HG03097 (cell line): ENCODE measurements around the gene TENM4.

Experiments
- ATAC-seq: cut with Tn5 transposase; IDR thresholded peaks from one replicate; pipeline ENCODE4 v1.9.1; 2021; ENCODE audit not compliant: unreplicated experiment, low FRiP score

TENM4 gene

DNA sequence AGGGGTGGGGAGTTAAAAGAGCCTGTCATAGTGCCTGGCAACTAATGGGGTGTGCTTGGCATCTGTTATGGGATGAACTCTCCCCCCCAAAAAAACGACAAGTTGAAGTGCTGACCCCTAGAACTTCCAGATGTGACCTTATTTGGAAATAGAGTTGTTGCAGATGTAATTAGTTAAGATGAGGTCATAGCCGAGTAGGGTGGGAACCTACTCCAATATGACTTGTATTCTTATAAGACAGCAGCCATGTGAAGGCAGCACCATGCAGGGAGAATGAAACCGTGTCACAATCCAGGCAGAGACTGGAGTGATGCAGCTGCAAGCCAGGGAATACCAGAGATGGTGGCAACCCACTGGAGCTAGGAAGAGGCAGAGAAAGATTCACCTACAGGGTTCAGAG, 394.5 kb downstream of the TENM4 start:
- ATAC-seq, result no peak

DNA sequence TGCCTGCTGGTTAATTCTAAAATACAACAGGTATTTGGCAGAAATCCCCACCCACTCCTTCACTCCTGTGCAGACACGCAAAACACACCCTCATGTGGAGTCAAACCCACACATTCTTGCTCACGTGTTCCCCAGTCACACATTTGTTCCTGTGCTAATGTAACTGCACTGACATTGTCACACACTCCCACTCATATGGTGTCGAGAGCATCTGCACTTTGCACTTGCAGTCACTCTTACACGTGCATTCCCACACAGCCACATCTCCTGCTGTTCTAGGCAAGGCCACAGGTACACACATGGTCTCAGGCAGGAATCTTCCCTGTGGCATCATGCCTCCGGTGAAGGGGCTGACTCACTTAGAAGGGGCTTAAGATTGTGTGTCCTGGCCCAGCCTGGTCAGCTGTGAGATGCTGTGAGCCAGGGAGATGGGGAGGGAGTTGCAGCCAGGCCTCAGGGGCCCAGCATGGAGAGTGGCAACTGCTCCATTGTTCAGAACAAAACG, 395.0 kb downstream of the TENM4 start:
- ATAC-seq, result no peak

DNA sequence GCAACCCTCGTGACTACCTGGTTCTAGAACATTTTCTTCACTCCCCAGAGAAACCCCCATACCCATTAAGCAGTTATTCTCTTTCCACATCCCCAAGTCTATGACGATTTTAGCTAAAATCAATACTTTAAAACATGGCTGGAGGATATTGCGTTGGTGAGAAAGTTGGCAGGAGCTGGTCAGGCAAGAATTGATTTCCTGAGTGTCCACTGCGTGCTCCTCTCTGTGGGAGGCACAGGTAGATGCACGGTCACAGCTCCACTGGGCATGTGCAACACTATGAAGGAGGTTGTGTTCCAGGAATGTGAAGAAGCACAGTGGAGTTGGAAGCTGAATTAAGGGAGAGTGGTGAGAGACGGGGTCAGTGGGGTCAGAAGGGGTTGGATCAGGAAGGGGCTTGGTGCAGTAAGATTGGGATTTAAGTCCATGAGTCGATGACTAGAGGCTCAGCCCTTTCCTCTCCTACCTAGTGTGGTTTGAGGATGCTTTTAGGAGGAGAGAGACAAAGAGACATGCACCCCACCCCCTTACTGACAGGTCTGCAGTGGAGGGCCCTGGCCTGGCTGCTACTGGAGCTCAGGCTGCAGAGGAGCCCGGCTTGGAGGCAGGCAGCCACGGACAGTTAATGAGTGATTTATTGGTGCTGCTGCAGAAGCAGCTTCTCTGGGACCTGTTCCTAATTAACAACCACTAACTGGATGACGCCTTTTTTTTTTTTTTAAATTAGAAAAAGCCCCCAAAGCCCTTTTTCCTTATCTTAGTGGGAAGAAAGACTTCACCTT, 395.6 kb downstream of the TENM4 start:
- ATAC-seq, result no peak

DNA sequence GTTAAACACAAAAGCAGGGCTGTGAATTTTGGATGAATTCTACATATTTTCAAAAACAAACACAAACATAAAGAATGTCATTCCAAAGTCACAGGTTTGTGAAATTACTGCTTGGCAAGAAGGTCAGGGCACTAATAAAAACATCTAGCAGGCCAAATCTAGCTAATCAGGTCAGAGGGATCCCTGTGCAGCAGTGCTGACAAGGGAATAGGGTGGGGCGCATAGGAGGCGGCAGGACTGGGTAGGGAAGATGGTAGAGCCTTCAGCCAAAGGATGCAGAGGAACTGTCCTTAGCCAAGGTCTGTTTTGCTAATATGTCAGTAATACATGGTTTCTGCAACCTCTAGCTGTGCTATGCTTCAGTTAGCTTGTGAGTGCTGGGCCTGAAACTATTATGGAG, 396.6 kb downstream of the TENM4 start:
- no peak for ATAC-seq

DNA sequence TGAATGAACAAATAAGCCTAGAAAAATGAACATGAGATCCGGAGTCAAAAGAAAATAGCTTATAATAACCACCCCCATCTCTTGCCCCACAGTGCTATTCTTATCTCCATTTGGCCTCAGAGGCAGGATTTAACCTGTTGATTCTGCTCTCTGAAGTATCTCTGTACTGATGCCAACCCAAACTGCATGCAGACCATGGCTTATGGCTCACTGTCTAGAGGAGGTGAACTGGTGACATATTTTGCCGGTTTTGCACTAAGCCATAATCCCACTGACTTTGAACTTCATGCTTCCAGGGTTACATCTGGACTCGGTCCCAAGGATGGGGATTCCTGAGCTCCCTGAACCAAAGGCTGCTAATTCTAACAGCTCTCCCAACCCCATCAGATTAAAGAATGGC, 397.1 kb downstream of the TENM4 start:
- ATAC-seq, result no peak

DNA sequence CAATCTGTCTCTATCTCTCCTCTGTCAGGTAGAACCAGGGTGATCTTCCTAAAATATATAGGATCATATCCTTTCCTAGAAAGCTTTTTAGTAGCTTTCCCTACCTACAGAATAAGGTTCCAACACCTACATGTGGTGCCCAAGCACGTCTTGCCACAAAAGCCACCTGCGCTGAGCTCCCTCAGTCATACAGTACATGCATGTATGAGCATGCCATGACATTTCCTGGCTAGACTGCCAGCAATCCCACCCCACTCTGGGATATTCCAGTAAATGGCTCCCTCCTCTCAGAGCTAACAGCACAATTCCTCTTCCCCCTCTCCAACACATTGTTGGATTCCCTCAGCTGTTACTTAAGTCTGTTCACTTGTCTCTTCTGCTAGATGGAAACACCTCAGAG, 398.0 kb downstream of the TENM4 start:
- no peak for ATAC-seq

DNA sequence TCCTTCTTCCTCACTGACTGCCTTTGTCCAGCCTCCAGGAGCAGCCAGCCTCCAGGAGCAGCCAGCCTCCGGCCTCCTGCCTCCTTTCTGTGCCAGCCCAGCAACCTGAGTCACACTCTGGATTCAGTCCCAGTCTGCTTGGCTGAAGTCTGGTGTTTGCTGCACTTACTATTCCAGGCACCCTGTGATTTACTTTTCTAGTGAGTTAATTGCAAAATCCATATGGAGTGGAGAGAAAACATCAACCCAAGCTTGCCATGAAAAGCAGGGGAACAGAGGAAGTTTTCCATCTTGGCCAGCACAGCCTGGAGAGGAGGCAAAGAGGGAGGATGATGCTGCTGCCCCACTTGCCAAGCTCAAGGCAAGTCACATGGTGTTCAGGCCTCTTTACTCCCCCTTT, 400.5 kb downstream of the TENM4 start:
- ATAC-seq, result no peak

DNA sequence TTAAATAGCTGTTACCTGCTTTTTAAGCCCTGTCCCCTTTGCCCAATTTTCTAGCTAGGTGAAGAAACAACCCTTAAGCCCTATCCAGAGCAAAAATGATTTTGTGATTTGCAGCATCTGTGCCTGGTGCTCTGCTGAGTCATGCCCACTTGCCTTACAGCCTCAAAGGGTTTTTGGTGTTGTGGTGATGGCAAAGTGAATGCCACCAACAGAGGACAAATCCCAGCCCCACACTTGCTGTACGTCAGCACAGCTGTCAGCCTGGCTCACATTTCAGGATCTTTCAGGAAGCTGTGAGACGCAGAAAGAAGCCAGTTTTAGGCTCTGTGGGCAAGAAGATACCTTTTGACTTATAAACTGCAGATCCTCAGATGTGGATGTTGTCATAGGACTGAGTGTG, 401.7 kb downstream of the TENM4 start:
- ATAC-seq, result no peak

DNA sequence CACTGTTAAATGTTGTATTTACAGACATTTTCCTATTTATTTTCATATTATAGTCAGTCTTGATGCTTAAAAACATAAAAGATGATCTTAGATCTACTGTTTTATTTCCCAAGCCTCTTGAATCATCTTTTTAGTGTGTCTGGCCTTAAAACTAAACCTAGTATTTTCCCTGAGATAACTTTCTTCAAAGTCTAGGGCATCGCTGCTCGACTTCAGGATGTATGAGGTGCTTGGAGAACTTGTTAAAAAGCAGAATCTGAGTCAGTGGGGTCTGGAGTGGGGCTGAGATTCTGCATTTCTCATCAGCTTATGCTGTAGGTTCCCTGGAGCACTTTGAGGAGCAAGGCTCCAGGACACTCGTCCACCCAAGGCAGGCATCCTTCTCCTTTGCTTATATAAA, 404.9 kb downstream of the TENM4 start:
- no peak for ATAC-seq

DNA sequence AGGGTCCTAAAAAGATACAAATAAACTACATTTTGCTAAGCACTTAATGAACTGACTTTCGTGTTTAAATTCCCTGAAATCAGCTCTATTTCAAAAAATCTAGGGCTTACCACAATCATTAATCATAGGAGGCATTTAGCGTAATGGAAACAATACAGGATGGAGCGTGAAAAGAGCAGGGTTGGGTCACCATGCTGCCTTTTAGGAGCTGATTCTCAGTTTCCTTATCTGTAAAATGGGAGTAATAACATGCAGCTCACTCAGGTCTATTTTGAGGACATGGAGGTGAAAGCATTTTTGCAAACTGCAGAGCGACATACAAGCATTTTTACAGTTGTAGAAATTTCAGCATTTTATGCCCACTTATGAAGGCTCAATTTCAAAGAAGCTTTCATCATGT, 407.0 kb downstream of the TENM4 start:
- no peak for ATAC-seq

DNA sequence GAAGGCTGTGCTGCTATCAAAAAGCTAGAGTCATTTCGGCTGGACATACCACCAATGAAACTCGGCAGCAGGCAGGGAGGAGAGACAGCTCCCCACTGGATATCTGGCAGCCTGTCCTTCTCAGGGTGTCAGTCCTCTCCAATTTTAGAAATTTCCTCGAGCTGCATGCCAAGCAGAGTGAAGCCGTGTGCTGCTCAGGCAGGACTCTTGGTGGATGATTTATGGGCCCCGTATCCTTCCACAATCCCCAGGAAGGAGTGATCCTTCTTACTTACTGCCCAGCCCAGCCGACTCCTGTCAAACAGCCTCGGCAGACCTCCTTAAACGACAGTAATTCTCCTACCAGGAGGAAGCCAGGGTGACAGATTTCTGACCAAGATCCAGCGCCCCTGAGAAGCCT, 410.4 kb downstream of the TENM4 start:
- ATAC-seq, result no peak

DNA sequence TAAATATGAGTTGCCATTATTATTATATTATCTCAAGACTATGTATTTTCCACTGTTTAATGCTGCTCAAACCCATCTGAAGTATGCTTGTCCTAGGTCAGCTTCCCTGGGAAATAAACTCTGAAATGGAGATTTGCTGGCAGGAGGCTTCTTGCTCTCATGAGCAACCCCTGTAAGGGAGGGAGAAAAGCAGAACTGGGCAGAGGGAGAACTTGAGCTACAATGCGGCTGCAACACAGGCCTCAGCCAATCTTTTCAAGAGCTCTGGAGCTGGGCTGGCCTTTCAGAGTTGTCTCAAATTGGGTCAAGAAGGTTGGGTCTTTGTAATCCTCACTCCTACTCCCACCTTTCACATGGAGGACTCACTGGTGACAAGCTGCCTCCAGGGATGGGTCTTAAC, 412.6 kb downstream of the TENM4 start:
- no peak for ATAC-seq

DNA sequence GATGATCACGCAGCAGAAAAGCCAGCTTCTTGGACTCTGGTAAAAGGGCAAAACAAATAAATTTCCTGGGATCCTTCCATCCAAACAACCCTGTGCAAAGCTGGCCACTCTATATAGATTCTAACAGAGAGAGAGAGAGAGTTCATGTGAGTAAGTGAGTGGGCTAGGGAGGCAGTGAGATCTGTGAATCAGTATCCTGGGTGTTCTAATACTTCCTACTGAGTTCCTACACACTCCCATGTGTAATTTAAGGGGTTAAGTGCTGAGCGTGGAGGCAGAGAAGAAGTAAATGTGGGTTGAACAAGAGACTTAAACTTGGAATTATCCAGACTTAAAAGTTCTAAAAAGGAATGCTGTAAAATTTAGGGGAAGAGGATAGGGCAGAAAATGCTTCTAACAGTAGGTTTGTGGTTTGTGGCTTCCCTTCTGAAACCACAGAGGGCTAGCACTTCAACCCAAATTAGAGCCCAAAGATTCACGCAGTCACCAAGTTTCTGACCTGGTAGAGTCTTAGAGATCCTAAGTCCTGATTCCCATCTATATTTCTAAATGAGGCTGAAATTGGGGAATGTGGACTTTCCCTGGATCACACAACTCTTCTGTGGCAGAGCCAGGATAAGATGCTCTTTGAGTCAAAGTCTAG, 413.9 kb downstream of the TENM4 start:
- no peak for ATAC-seq

DNA sequence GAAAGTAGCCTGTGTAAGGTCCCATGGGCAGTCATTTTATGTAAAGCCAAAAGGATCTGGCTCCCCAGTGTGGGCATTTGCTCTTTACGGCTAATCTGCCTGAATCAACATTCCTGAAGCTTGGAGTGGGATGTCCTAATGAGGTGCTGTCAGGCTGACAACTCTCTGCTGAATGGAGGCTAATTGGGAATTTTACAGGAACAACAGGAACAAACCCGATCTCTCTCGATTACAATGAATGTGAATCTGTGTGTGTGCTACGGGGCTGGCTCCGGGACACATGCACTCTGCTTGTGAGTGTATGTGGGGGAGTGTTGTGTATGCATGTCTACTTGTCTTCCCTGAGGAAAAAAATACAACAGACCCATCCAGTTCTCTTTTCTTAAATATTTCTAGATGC, 415.2 kb downstream of the TENM4 start:
- ATAC-seq, result no peak

DNA sequence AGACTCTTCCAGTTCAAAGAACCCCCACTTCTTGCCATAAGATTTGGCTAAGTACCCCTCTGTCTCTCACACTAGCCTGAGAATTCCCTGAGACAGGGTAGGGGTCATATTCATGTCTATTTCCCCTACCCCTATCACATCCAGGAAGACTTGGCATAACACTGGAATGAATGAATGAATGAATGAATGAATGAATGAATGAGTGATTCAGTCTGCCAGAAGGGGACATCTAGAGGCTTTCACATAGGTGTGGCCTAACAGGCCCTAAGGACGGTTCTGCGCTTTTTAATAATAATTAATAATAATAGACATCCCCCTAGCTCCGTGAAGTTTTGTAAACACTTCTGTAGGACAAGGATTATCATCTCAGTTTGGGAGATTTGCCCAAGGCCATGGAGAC, 415.7 kb downstream of the TENM4 start:
- ATAC-seq, result no peak

DNA sequence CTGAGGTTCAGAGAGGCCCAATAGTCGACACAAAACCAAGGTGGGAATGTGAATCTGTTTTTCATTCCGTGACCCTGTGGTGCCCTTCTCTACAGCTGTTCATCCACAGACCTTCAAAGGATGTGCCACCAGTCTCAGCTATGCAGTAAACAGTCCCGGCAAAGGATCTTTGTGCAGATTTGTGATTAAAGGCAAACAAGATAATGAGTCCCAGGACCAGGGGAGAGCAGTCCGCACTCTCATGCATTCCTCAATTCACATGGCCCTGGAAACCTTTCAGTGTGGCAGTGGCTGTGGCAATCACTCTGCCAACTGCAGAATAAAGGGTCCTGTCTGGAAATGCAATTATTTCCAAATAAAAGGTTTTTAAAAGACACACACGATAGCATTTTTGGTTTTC, 418.6 kb downstream of the TENM4 start:
- no peak for ATAC-seq

DNA sequence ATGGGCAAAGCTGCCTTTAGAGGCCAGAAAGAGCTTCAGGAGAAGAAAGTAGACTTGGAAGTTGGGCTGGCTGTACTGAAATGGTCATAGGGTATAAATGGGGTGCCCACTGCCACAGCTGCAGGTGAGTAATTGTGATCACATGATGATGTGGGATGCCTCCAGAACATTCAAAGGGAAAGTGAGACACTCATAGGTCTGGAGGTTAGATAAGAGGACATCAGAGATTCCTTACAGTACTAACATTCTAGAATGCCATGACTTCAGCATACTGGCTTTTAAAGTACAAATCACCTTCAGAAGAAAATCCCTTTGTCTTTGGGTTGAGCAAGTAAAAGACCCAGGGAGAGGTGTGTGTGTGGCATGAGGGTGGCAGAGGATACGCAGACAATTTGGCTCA, 419.2 kb downstream of the TENM4 start:
- no peak for ATAC-seq

DNA sequence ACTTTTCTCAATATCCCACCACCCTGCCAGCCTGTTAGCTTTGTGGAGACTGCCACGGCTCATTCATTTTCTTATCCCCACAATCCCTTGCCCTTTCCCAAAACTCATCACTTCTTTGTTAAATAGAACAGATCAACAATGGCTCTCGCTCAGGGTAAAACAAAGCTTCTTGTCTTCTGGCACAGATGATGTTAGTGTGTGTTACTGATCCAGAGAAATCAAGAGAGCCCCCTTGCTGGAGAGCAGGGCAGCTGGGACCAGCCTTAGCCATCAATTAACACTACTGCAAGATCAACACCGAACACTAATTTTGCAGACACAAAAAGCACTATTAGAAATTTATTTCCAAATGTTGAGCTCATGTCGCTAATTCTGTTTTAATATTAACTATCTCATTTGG, 420.9 kb downstream of the TENM4 start:
- no peak for ATAC-seq

DNA sequence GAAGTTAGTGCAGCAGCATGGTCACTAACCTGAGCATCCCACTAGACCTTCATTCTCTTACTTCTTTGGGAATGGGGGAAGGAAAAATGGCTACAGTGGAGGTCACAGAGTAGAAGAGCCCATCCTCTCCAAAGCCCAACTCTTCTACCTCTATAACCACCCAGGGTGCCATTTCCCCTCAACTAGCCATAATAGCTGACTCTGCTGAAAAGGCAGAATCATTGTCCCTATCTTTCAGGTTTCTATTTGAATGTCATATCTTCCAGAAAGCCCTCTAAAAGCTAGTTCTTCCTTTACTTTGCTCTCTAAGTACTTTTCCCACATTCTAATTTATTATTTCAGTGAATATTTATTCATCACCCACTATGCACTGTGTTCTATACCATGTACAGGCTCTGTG, 421.6 kb downstream of the TENM4 start:
- ATAC-seq, result no peak

DNA sequence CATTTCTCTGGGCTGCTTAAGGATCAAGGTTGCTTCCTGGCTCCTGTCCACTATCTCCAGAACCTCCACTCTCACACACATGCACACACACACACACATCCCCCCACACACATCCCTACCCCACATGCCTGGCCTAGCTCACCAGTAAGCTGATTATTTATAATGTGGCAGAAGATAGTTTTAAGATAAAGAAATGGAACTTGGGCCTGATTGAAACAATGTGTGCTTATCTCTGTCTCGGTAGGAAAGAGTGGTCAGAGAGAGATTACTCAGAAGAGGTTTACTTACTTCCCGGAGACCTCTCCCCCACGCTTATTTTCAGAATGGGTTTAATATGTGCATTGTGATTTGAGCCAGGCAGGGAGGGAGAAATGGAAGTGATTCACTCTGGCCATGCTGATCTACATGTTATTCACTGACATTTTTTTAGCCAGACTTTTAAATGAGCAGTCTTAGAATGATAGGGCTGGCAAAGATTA, 422.4 kb downstream of the TENM4 start:
- no peak for ATAC-seq

DNA sequence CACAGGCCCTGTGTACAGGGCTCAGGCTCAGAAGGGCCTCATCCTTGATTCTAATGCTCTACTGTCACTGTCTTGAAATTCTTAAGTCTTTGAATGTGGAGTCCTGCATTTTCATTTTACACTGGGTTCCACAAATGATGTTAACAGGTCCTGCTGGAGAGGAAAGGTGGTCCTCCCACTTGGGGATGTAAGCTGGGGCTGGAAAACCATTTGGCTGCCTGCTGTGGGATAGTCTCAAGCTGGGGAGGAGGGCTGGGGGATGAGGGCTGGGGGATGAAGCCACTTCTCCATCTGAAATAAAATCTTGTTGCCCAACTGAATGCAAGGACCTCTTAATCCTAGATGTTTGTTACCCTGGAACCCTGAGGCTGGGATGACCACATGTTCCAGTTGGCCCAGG, 423.0 kb downstream of the TENM4 start:
- no peak for ATAC-seq

DNA sequence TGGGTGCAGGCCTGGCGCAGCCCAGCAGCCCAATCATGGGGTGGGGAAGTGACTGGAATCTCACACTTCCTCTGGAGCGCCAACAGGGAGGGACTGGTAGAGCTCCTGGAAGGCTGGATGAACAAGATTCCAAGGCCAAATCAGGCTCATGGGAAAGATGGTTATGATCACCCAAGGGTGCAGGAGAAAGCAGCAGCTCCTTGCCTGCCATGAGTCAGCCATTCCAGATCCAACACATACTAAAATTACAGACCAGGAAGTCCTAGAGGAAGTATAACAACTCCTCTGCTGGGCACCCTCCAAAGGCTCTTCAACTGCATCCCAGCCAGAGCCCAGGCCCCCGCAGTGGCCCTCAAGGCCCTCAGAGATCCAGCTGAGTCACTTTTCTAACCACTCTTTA, 427.3 kb downstream of the TENM4 start:
- no peak for ATAC-seq
